ENCODE measurements around the gene ST8SIA5.

The ST8SIA5 gene

DNA sequence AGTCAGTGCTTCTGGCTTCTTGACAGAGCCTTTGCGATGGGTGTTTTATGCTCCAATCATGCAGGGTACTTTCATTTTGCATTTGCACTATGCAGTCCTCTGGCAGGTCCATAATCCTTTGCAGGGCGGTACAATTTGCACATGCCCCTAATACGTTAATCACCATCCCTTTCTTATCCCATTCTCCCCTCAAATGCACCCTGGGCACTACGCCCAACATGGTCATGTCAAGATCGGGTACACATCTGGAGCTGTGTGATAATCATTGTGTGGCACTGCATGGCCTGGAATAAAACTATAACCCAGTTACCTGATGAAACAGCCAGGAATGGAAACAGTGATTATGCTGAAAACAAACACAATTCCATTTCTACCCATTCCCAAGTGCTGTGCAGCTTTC, 127.5 kb downstream of the ST8SIA5 start:
- DNase-seq (ENCODE audit: low read depth, low spot score): no peak

DNA sequence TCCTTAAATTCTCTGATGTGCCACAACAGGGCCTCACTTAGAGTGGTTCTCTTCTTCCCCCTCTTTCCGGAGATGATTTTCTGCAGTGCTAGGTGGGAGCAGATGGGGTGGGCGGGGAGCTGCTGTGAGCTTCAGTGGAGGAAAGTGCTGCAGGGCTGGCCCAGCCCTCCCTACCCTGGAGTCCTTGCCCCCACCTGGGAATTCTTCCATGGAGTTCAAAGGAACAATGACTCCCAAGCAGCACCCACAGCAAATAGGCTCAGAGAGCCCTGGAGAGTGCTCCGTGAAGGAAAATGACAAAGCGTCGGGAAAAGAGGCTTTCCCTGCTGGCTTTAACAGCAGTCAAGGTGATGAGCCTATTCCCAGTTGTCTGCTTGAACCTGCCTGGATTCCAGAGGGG, 128.6 kb downstream of the ST8SIA5 start:
- no peak for DNase-seq (ENCODE audit: low read depth, low spot score)

DNA sequence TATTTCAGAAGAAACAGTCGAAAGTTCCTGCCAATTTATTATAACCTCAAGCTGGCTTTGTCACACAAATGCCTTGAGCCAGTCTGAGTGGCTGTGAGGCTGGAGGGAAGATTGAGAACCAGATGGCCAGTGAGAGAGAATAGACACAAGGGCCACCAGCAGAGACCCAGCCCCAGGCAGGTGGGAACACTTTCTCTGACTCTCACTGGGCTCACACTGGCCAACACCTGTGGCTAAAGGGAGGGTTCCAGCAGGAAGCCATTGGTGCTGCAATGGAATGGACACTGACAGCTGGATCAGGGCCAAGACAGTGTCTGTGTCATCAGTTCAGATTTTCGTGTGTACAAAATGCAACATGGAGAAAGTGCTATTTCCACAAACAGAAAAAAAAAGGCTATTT, 129.7 kb downstream of the ST8SIA5 start:
- DNase-seq (ENCODE audit: low read depth, low spot score): no peak

DNA sequence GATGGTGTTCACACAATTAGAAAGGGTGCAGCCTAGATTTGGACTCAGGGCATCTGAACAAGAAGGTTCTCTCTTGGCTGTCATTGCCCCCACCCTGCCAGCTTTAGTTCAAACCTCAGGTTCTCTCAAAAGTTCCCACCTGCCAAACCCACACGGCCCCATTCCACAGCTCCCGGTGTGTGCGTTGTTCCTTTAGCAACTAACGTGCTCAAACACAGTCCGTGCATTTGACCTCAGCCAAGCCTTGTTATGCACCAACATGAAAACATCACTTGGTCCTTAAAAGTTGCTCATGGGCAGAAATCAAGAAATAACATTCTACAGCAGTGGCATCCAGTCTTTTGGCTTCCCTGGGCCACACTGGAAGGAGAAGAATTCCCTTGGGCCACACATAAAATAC, 131.8 kb downstream of the ST8SIA5 start:
- no peak for DNase-seq (ENCODE audit: low read depth, low spot score)

DNA sequence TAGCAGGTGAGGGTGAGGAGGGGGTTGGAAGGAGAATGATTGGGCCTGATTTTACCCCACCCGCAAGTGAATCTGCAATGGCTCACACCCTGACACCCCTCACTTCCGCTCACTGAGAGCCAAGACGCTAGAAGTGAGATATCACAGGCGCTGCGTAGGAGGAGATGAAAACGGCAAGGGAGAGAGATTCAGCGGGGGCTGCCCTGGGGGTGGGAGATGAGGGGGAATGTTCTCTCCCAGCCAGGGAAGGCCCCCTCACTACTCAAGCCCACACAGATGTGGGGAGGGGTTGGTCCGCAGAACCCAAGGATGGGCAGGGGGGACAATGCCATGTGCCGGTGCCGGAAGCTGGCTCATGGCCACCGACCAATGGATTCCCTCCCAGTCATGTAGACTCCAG, 132.7 kb downstream of the ST8SIA5 start:
- DNase-seq (ENCODE audit: low read depth, low spot score): no peak

DNA sequence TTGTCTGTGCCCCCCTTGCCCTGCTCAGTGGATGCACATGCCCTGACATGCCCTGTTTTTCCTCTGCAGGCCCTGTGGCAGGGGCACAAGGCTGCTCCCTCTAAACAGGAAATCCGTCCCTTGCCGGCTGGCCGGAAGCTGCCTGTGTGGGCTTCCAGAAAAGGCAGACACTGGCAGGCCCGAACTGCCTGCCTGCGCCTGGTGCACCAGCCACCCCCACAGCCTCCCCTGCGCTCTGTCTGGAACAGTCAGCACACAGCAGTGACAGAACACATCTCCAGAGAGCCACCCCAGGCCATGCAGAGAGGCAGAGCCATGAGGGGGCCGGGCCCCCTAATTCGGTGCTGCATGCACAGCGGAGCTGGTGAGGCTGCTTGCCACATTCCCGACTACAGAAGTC, 133.3 kb downstream of the ST8SIA5 start:
- no peak for DNase-seq (ENCODE audit: low read depth, low spot score)

DNA sequence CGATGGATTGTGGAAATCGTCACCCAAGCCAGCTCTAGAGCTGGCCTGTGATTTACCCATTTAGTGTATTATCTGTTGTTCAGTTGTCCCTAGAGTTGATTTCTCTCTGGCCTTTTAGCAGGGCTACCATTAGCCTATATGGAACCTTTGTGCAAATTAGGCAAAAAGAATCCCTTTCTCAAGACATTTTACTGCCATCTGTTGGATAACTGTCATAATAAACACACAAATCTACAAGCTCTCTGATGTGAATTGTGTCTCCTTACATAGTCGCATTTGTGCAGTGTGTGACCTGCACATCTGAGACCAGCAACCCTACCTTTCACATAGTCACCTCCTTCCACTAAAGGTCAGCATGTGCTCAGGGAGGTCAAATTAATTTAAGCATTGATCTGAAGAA, 133.9 kb downstream of the ST8SIA5 start:
- DNase-seq (ENCODE audit: low read depth, low spot score): no peak

DNA sequence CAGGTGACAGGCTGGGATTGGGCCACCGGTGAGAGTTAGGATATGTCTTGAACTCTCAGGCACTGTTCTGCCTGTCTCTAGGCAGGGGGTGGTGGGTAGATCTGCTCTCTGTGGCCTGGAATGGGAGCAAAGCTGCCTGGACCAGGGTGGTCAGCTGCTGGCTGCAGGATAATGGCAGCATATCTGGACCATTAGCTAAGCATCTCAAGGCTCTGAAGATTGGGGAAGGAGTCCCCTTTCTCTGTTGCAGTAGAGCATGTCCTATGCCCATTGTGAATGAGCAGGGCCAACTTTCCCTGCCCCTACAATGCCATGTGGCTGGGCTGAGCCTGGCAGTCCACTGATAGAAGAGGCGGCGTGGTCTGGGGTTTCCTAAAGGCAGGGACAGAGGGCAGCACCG, 134.4 kb downstream of the ST8SIA5 start:
- DNase-seq (ENCODE audit: low read depth, low spot score): no peak

DNA sequence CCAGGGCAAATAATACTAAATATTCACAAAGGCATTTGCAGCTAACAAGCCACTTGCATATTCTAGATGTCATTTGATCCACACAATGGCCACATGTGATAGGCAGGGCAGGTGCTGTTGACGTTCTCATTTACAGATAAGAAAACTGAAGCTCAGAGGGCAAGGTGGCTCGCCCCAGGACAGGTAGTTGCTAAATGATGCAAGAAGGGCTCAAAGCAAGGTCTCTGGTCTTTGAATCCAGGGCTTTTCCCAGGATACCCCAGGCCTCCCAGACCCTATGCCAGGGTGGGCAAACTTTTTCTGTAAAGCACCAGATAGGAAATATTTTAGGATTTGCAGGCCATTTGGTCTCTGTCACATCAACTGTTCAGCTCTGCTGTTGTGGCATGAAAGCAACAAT, 135.0 kb downstream of the ST8SIA5 start:
- no peak for DNase-seq (ENCODE audit: low read depth, low spot score)

DNA sequence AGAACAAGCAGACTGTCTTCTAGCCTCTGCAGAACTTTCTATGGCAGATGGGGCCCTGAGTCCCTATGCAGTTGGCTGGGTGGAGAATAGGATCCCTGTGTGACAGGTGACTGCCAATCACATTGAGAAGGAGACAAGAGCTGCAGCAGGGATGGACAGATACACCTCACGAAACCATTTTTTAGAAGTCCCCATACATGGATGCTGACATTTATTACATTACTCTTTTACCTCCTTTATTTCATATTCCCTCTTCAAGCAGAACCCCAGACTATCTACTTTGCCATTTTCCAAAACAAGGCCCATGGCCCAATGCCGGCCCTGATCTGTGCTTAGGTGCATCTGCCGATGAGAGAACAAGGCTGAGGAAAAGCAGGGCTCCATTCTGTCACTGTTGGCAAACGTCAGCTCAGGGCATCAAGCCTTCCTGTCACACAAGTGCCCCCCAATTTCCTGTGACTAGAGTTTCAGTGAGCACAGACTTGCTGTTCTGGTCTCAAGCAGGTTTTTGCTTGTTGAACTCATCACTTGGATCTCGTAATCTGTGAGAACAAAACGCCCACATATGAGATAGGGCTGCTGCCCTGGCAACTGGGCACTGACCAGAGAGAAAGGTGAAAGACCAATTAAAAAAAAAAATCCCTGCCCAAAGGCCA, 135.6 kb downstream of the ST8SIA5 start:
- DNase-seq (ENCODE audit: low read depth, low spot score): no peak

DNA sequence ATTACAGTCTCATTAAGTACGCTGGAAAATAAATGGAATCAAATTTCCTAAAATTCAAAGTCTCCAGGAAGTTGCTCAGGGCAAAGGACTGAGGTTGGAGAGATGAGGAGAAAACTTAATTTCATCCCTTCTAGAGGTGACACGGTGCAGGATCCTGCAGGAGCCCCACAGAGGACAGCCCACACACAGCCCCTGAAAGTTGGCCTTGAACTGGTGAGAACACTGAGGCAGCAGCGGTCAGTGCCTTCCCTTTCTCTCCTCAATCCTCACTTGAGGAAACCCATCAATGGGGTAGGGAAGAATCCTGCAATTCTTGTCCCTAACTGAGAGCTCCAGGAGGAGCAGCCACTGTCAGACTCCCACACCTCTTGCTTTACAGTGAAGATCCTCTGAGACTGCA, 137.3 kb downstream of the ST8SIA5 start:
- no peak for DNase-seq (ENCODE audit: low read depth, low spot score)

Measured in activated naive CD8-positive, alpha-beta T cell treated with anti-CD3 and anti-CD28 coated beads, Interleukin-2, amount 50 U/mL, for 16 hours (primary cell).